AG10803 (cell line): ENCODE data around the gene CECR2.

Experiments used
- DNase-seq: peaks from one replicate; pipeline ENCODE4 v3.0.0; 2010; ENCODE audit warnings: low read depth
- H3K4me3 ChIP-seq: 2 replicates; pipeline ENCODE4 v1.5.1; 2011; ENCODE audit warnings: mild to moderate bottlenecking, low read length, control low read depth
- CTCF ChIP-seq: conservative IDR thresholded peaks from 2 replicates; pipeline ENCODE4 v1.5.1; 2011; ENCODE audit warnings: mild to moderate bottlenecking, low read length, control low read depth, inconsistent platforms

CECR2 gene

GRCh38 chr22:17588606-17589005, 219.3 kb downstream of the CECR2 start:
- H3K4me3 ChIP-seq, result no peak overlapping the region
- no peak for TF ChIP-seq CTCF

DNA sequence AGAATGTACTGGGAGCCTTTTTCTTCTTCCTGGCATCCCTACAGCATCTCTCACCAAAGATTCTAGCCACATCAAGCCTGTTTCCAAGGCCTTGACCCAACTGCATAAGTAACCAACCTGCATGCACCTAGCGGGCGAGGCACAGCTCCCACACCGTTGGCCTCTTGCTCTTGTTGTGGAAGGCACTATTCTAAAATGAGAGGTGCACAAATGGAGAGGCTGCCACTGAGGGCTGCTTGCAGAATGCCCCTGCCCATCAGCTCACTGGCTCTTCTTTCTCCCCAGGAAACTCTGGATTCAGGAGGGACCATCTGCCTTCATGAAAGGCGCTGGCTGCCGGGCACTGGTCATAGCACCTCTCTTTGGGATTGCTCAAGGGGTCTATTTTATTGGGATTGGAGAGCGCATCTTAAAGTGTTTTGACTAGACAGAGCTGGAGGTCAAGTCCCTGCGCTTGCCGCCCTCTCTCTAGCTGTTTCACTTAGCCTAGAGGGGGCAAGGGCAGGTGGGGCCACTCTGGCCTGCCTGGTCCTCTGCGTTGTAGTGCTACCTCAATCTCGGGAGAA, 220.6 kb downstream of the CECR2 start:
- H3K4me3 ChIP-seq, result no peak overlapping the region
- no peak for TF ChIP-seq CTCF
- no peak for DNase-seq

More at GRCh38 chr22:17588606-17589005, 219.3 kb downstream of the CECR2 start:
- no peak for DNase-seq

GRCh38 chr22:17590586-17590985, 221.3 kb downstream of the CECR2 start:
- TF ChIP-seq CTCF, result no peak
- no peak for DNase-seq
- H3K4me3 ChIP-seq, result no peak overlapping the region

GRCh38 chr22:17592201-17592600, 222.9 kb downstream of the CECR2 start:
- H3K4me3 ChIP-seq, result no peak overlapping the region
- TF ChIP-seq CTCF, result no peak
- DNase-seq, result no peak

- no peak overlapping the region for H3K4me3 ChIP-seq
- TF ChIP-seq CTCF, result no peak
- no peak for DNase-seq
Observed at GRCh38 chr22:17596226-17596625, 227.0 kb downstream of the CECR2 start.

DNA sequence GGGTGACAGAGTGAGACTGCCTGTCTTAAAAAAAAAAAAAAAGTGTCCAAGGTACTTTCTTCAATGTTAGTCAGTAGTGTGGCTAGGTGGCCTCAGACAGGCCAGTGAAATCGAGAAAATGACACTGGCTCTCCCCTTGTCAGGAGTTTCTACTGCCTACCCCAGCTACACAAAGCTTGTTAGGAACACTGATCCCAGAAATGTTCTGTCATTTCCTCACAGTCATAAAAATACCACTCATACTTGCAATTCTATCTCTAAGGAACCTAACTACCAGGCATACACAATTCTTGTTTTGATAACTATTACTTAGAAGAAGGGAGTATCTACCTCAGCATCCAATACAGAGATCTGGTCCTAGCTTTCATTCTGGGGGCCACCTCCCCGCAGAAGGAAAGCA, 228.0 kb downstream of the CECR2 start:
- H3K4me3 ChIP-seq, result no peak overlapping the region
- no peak for TF ChIP-seq CTCF
- peak; percentile 69 for DNase-seq

DNA sequence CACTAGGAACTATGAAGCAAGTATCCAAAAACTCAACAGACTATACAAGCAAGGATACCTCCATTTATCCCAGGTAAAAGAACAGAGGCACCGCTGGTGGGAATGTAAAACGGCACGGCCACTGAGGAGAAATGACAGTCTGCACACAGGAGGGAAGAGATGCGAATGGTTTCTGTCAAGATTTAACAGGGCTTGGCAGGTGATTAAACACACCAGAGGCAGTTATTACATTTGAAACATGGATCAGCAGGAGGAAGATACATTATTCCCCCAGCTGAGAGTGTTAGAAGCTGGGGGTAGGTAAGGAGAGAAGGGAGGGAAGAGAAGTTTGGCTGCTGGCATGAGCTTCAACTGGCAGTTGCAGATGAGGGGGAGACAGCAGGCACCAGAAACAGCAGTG, 229.1 kb downstream of the CECR2 start:
- no peak for TF ChIP-seq CTCF
- no peak overlapping the region for H3K4me3 ChIP-seq
- DNase-seq, result no peak
